ENCODE measurements around the gene DISC1.
A peak's percentile ranks its signal among the peaks of the same experiment; 100 is the strongest.

Gene DISC1

GRCh38 chr1:231828182-231828920 is 201.8 kb downstream of the DISC1 start:
- no peak for DNase-seq

GRCh38 chr1:231829332-231829731 is 202.7 kb downstream of the DISC1 start:
- DNase-seq, result no peak

- no peak for DNase-seq
Observed at GRCh38 chr1:231836227-231836893, 209.8 kb downstream of the DISC1 start.

- DNase-seq, result no peak
Observed at GRCh38 chr1:231838521-231838920, 211.9 kb downstream of the DISC1 start.

GRCh38 chr1:231839999-231840398 is 213.4 kb downstream of the DISC1 start:
- DNase-seq, result no peak

- DNase-seq, result no peak
Observed at GRCh38 chr1:231841616-231842344, 215.2 kb downstream of the DISC1 start.

GRCh38 chr1:231842441-231842840 is 215.9 kb downstream of the DISC1 start:
- no peak for DNase-seq

GRCh38 chr1:231844986-231845502 is 218.5 kb downstream of the DISC1 start:
- DNase-seq, result peak in 1 of 2 donors; percentile 48

- no peak for DNase-seq
Observed at GRCh38 chr1:231847612-231848397, 221.2 kb downstream of the DISC1 start.

GRCh38 chr1:231849981-231850380 is 223.4 kb downstream of the DISC1 start:
- no peak for DNase-seq

GRCh38 chr1:231850786-231851185 is 224.2 kb downstream of the DISC1 start:
- no peak for DNase-seq

- DNase-seq, result no peak
Observed at GRCh38 chr1:231853588-231854207, 227.1 kb downstream of the DISC1 start.

GRCh38 chr1:231855361-231855760 is 228.8 kb downstream of the DISC1 start:
- DNase-seq, result no peak

GRCh38 chr1:231855926-231856325 is 229.3 kb downstream of the DISC1 start:
- no peak for DNase-seq

GRCh38 chr1:231856426-231856825 is 229.8 kb downstream of the DISC1 start:
- no peak for DNase-seq

- no peak for DNase-seq
Observed at GRCh38 chr1:231856894-231857293, 230.3 kb downstream of the DISC1 start.

GRCh38 chr1:231857609-231858135 is 231.1 kb downstream of the DISC1 start:
- DNase-seq, result no peak

- no peak for DNase-seq
Observed at GRCh38 chr1:231860221-231861088, 233.9 kb downstream of the DISC1 start.

GRCh38 chr1:231861541-231862481 is 235.2 kb downstream of the DISC1 start:
- DNase-seq, result no peak

GRCh38 chr1:231862611-231863010 is 236.0 kb downstream of the DISC1 start:
- no peak for DNase-seq
